Lower leg skin (tissue), 3 donors: Measurements from ENCODE around the gene MYH9.

ENCODE experiments used
- POLR2A ChIP-seq, 2 donors: fragments of 450-650 bp; IDR thresholded peaks; one replicate each; pipeline ENCODE4 v1.6.1; 2016 to 2017; ENCODE audit warnings: antibody characterized with exemption in 2 of 2, mild to moderate bottlenecking in 1 of 2, moderate library complexity in 1 of 2
- TF ChIP-seq, protein P1 (sequence below), 3 donors: fragments of 450-650 bp; IDR thresholded peaks; one replicate each; pipeline ENCODE4 v1.5.1; 2016; ENCODE audit warnings: antibody characterized with exemption in 3 of 3, mild to moderate bottlenecking in 3 of 3, moderate library complexity in 2 of 3

DNA sequence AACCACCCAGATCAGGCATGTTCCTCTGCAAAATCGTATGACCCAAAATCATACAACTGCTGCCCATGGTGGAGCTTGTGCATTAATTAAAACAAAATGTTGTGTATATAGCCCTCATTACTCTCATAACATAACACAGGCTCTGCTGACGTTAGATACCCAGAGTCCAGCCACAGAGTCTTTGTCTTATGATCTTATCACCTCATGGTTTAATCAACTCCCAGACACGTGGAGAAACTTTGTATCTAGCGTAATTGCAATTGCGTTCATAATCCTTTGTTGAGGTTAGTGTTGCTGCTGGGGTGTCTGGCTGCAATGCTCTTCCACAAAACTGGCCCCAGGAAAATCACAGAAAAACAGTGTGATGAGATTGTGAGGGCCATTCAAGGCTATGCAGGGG, 139.8 kb downstream of the MYH9 start:
- TF ChIP-seq, protein P1, sequence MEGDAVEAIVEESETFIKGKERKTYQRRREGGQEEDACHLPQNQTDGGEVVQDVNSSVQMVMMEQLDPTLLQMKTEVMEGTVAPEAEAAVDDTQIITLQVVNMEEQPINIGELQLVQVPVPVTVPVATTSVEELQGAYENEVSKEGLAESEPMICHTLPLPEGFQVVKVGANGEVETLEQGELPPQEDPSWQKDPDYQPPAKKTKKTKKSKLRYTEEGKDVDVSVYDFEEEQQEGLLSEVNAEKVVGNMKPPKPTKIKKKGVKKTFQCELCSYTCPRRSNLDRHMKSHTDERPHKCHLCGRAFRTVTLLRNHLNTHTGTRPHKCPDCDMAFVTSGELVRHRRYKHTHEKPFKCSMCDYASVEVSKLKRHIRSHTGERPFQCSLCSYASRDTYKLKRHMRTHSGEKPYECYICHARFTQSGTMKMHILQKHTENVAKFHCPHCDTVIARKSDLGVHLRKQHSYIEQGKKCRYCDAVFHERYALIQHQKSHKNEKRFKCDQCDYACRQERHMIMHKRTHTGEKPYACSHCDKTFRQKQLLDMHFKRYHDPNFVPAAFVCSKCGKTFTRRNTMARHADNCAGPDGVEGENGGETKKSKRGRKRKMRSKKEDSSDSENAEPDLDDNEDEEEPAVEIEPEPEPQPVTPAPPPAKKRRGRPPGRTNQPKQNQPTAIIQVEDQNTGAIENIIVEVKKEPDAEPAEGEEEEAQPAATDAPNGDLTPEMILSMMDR (IDR thresholded peaks at IDR 0.05) = no peak
- no peak for TF ChIP-seq POLR2A (IDR thresholded peaks at IDR 0.05)
